ENCODE data around the gene TMEM269.

DNA sequence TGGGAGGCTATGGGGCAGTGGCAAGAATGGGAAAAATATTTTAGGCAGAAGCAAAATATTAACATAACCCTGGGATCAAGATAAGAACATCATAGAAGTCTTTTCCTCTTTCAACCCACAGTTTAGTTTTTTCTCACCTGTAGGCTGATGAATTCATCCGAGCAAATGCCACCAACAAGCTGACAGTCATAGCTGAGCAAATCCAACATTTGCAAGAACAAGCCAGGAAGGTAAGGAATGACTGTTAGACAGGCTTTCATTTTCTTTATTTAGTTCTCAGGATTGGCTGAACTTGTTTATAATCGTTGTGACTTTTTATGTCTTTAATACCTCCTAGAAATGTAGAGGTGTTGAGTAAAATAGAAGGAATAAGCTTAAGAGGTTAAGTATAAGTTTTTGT lies 11.4 kb upstream of the TMEM269 start:
- TF ChIP-seq CTCF (IDR thresholded peaks at IDR 0.05) (no peak), POLR2A (IDR thresholded peaks at IDR 0.05) (no peak), POLR2AphosphoS5 (IDR thresholded peaks at IDR 0.05) (no peak), EP300 (IDR thresholded peaks at IDR 0.05) (no peak)
